NOMO-1 treated with DMSO at 0.1 percent for 48 hours (cell line): ENCODE results near the gene SLC39A9.
"Not testable (repeated sequence)": the region's sequence is repeated elsewhere in the genome, so short reads cannot be mapped to it uniquely, and the experiment has no call there.

Source experiments
- DNase-seq: peaks from one replicate; lab custom pipeline; 2025; ENCODE audit not compliant: unreplicated experiment; lab: John Stamatoyannopoulos, UW

Gene SLC39A9

GRCh38 chr14:69497866-69498265 lies 99.4 kb downstream of the SLC39A9 start:
- DNase-seq = not testable (repeated sequence)

- not testable (repeated sequence) for DNase-seq
These were observed 99.8 kb downstream of the SLC39A9 start for GRCh38 chr14:69498286-69498685.

GRCh38 chr14:69499436-69499835 lies 100.9 kb downstream of the SLC39A9 start:
- no peak for DNase-seq

GRCh38 chr14:69500096-69500495 lies 101.6 kb downstream of the SLC39A9 start:
- DNase-seq = no peak

- no peak for DNase-seq
These were observed 102.2 kb downstream of the SLC39A9 start for GRCh38 chr14:69500736-69501135.

- DNase-seq = no peak
These were observed 102.9 kb downstream of the SLC39A9 start for GRCh38 chr14:69501423-69501838.

GRCh38 chr14:69504775-69505174 lies 106.3 kb downstream of the SLC39A9 start:
- DNase-seq = no peak

GRCh38 chr14:69505338-69506240 lies 107.1 kb downstream of the SLC39A9 start:
- DNase-seq = no peak

- no peak for DNase-seq
These were observed 107.7 kb downstream of the SLC39A9 start for GRCh38 chr14:69506241-69506595.
